ENCODE data around the gene SV2B.

SV2B gene

GRCh38 chr15:91335702-91336101 lies 235.6 kb downstream of the SV2B start:
- H3K27me3 ChIP-seq (ENCODE audit: insufficient read depth, poor library complexity, severe bottlenecking): no peaks in the 10 kb centered on the region
- no peak for DNase-seq (ENCODE audit: low read depth in 1 of 2, low spot score in 1 of 2)
- TF ChIP-seq GABPA (IDR thresholded peaks at IDR 0.05; ENCODE audit: low read depth): no peak
- TF ChIP-seq, protein P1, sequence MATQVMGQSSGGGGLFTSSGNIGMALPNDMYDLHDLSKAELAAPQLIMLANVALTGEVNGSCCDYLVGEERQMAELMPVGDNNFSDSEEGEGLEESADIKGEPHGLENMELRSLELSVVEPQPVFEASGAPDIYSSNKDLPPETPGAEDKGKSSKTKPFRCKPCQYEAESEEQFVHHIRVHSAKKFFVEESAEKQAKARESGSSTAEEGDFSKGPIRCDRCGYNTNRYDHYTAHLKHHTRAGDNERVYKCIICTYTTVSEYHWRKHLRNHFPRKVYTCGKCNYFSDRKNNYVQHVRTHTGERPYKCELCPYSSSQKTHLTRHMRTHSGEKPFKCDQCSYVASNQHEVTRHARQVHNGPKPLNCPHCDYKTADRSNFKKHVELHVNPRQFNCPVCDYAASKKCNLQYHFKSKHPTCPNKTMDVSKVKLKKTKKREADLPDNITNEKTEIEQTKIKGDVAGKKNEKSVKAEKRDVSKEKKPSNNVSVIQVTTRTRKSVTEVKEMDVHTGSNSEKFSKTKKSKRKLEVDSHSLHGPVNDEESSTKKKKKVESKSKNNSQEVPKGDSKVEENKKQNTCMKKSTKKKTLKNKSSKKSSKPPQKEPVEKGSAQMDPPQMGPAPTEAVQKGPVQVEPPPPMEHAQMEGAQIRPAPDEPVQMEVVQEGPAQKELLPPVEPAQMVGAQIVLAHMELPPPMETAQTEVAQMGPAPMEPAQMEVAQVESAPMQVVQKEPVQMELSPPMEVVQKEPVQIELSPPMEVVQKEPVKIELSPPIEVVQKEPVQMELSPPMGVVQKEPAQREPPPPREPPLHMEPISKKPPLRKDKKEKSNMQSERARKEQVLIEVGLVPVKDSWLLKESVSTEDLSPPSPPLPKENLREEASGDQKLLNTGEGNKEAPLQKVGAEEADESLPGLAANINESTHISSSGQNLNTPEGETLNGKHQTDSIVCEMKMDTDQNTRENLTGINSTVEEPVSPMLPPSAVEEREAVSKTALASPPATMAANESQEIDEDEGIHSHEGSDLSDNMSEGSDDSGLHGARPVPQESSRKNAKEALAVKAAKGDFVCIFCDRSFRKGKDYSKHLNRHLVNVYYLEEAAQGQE (IDR thresholded peaks at IDR 0.05; ENCODE audit: insufficient replicate concordance, low read depth): no peak
- TF ChIP-seq, protein P2, sequence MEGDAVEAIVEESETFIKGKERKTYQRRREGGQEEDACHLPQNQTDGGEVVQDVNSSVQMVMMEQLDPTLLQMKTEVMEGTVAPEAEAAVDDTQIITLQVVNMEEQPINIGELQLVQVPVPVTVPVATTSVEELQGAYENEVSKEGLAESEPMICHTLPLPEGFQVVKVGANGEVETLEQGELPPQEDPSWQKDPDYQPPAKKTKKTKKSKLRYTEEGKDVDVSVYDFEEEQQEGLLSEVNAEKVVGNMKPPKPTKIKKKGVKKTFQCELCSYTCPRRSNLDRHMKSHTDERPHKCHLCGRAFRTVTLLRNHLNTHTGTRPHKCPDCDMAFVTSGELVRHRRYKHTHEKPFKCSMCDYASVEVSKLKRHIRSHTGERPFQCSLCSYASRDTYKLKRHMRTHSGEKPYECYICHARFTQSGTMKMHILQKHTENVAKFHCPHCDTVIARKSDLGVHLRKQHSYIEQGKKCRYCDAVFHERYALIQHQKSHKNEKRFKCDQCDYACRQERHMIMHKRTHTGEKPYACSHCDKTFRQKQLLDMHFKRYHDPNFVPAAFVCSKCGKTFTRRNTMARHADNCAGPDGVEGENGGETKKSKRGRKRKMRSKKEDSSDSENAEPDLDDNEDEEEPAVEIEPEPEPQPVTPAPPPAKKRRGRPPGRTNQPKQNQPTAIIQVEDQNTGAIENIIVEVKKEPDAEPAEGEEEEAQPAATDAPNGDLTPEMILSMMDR (IDR thresholded peaks at IDR 0.05; ENCODE audit: insufficient read depth, low read length): no peak
- no peak for TF ChIP-seq POLR2AphosphoS5 (IDR thresholded peaks at IDR 0.05; ENCODE audit: low read depth)
- no peak for TF ChIP-seq SPI1 (IDR thresholded peaks at IDR 0.05; ENCODE audit: borderline replicate concordance, low read depth)

DNA sequence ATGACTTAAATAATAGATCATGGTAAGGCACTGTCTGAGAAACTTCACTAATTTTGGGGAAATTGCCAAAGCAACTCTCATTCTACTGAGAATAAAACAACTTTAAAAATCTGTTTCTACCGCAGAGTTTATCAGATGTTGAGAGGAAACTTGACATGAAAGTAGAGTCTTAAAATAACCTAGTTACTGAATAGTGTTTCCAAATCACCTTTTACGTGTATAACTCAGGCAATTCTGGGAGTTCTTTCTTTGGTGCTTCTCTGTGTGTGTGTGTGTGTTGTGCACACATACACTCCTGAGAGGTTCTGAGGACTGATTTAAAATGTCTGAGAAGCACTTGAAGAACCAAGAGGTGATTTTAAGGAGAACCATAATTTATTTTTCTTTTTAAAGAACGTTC lies 236.6 kb downstream of the SV2B start:
- no peak for DNase-seq (ENCODE audit: low read depth in 1 of 2, low spot score in 1 of 2)

More at GRCh38 chr15:91335702-91336101, 235.6 kb downstream of the SV2B start:
- no peak overlapping the region for H3K4me3 ChIP-seq (replicated peaks; ENCODE audit: insufficient read depth, low read length)
- H3K27ac ChIP-seq (replicated peaks): no peak overlapping the region

DNA sequence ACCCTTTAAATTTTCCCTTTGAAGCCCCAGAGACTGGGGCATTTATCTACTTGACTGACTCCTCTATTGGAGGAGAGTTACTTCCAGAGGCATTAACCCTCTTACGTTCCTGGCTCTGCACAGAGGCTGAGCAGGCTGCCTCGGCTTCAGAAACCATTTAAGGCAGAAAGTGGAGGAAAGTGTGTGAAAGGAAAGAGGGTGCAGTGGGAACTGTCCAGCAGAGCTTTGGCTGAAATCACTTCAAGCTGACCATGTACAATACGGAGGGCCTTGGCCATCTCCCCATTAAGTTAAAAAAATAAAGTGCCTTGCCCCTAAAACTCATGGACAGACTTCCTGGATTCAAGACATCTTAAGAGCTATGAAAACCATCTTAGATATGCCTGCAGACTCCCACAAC lies 238.7 kb downstream of the SV2B start:
- TF ChIP-seq, protein P1 (IDR thresholded peaks at IDR 0.05; ENCODE audit: insufficient replicate concordance, low read depth): peak; percentile 98
- TF ChIP-seq, protein P2 (IDR thresholded peaks at IDR 0.05; ENCODE audit: insufficient read depth, low read length): no peak
- no peak overlapping the region for H3K27ac ChIP-seq (replicated peaks)
- no peak overlapping the region for H3K4me3 ChIP-seq (replicated peaks; ENCODE audit: insufficient read depth, low read length)
- H3K27me3 ChIP-seq (ENCODE audit: insufficient read depth, poor library complexity, severe bottlenecking): no peaks in the 10 kb centered on the region
- DNase-seq (ENCODE audit: low read depth in 1 of 2, low spot score in 1 of 2): no peak

More for the DNA sequence above, 236.6 kb downstream of the SV2B start:
- H3K27me3 ChIP-seq (ENCODE audit: insufficient read depth, poor library complexity, severe bottlenecking): no peaks in the 10 kb centered on the region
- no peak overlapping the region for H3K27ac ChIP-seq (replicated peaks)
- TF ChIP-seq, protein P2 (IDR thresholded peaks at IDR 0.05; ENCODE audit: insufficient read depth, low read length): no peak
- TF ChIP-seq POLR2AphosphoS5 (IDR thresholded peaks at IDR 0.05; ENCODE audit: low read depth) (no peak), SPI1 (IDR thresholded peaks at IDR 0.05; ENCODE audit: borderline replicate concordance, low read depth) (no peak), GABPA (IDR thresholded peaks at IDR 0.05; ENCODE audit: low read depth) (no peak)
- TF ChIP-seq, protein P1 (IDR thresholded peaks at IDR 0.05; ENCODE audit: insufficient replicate concordance, low read depth): no peak
- H3K4me3 ChIP-seq (replicated peaks; ENCODE audit: insufficient read depth, low read length): no peak overlapping the region

Measured in HL-60 (cell line).